ENCODE measurements around the gene SIMC1. TPM values are rescaled to one million over a fixed set of nuclear protein-coding genes. Genes with fewer than 3 reads are reported as not detected.

The SIMC1 gene
- total RNA-seq, 2 donors from 2014 or later: 23.9 to 24.4 TPM

DNA sequence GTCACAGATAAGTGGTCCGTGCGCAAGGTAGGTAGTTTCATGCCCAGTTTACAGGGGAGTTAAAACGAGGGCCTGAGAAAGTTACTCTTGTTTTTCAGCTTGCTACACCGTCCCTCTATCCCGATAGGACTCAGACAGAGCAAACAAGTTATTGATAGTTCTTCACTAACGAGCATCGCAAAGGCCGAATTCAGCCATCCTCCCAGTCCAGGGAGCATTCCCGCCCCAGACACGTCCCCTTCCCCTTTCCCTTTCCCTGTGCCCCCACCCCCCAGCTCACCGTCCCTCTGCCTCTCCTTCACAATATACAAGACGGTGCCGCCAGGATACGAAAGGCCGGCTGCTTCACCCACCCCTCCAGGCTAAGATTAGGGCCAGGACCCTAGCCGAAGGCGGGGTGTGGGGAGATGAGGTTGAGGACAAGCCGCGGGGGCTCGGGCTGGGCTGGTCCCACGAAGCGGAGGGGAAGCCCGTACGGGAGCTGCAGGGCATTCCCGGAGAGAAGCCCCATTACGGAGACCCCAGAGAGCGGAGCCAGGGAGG is 122.7 kb downstream of the SIMC1 start:
- intact Hi-C loops (cut with DNase I): no loop called here
- H3K4me1 ChIP-seq: no peaks in the 10 kb centered on the region
- H3K27me3 ChIP-seq: no peaks in the 10 kb centered on the region
- H3K36me3 ChIP-seq: no peaks in the 10 kb centered on the region
- H3K9me3 ChIP-seq: no peaks in the 10 kb centered on the region
- no peak for TF ChIP-seq CTCF (IDR thresholded peaks at IDR 0.05)
- peak overlapping the region; percentile 73 for H3K27ac ChIP-seq
- DNase-seq: peak; percentile 48
- peak overlapping the region; percentile 93 to 99 for H3K9ac ChIP-seq (ENCODE audit: low read depth in 2 of 2, low read length in 2 of 2)
- peak overlapping the region; percentile 97 for H3K4me3 ChIP-seq

DNA sequence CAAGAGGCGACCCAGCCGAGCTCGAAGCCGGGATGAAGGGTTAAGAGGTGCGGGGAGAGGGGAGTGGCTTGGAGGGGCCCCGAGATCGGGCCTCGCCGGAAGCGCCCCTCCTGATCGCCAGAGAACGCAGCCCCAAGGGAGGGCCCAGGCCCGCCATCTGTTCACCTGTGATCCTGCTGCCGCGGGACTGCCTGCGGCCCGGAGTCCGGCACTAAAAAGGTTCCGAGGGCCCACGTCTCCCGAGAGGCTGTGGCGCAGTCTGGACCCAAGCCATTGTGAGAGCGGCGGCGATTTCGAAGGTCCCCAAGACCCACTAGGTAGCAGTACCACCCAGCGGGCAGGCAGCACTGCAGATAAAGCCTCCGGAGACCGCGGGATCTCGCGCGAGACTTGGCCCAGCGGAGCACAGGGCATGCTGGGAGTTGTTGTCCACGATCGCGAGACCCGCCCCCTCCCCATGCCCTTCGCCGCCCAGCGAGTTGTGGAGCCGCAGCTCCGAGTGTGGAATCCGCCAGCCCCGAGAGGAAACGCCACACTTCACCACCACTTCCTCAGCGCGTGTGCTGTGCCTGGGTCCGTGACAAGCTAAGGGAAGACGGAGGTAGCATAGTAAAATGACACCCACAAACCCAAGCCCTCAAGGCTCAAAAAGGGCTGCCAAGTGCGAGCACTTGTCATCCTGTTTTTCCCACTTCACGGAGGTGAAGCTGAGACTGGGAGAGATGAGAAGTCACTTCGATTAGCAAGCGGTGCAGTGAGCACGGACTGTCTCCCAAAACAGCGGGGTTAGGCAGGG is 123.4 kb downstream of the SIMC1 start, which contains the start of gene KIAA1191:
Gene KIAA1191 (minus strand): TSS at position 328 of the 796 bp plus-strand sequence. CDS start 2,256 bp downstream, outside the sequence.
- intact Hi-C loops (cut with DNase I): no loop called here
- TF ChIP-seq CTCF (IDR thresholded peaks at IDR 0.05): peak; percentile 11

DNA sequence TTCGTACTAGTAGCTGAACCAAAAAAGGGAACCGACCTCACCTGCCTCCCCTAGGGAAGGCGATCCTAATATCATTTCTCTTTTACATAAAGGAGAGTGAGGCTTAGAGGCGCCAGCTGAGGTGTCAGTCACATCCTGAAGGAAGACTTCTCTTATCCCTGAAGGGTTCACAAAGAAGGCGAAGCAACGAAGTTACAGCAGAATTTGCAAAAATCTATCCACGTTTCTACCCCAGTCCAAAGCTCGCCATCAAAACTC is 123.9 kb downstream of the SIMC1 start:
- Histone ChIP-seq H3K9me3 (no peaks in the 10 kb centered on the region), H3K36me3 (no peaks in the 10 kb centered on the region), H3K27ac (no peak overlapping the region), H3K9ac (ENCODE audit: low read depth in 2 of 2, low read length in 2 of 2) (peak overlapping the region; percentile 93 to 99), H3K27me3 (no peaks in the 10 kb centered on the region), H3K4me3 (peak overlapping the region; percentile 97), H3K4me1 (no peaks in the 10 kb centered on the region)
- no peak for DNase-seq
- no peak for TF ChIP-seq CTCF (IDR thresholded peaks at IDR 0.05)
- intact Hi-C loops (cut with DNase I): no loop called here

More for the DNA sequence above, 123.4 kb downstream of the SIMC1 start, which contains the start of gene KIAA1191:
- peak; percentile 96 for DNase-seq
- peak within 1 kb of the TSS; percentile 73 for H3K27ac ChIP-seq
- no peaks in the 10 kb centered on the region for H3K36me3 ChIP-seq
- no peaks in the 10 kb centered on the region for H3K4me1 ChIP-seq
- H3K9me3 ChIP-seq: no peaks in the 10 kb centered on the region
- H3K9ac ChIP-seq (ENCODE audit: low read depth in 2 of 2, low read length in 2 of 2): peak within 1 kb of the TSS; percentile 93 to 99
- peak within 1 kb of the TSS; percentile 97 for H3K4me3 ChIP-seq
- no peaks in the 10 kb centered on the region for H3K27me3 ChIP-seq

GRCh38 chr5:176364765-176365350 is 126.6 kb downstream of the SIMC1 start:
- Histone ChIP-seq H3K27ac (peak overlapping the region; percentile 61), H3K9me3 (no peaks in the 10 kb centered on the region), H3K36me3 (no peaks in the 10 kb centered on the region), H3K4me1 (no peaks in the 10 kb centered on the region), H3K27me3 (no peaks in the 10 kb centered on the region), H3K9ac (ENCODE audit: low read depth in 2 of 2, low read length in 2 of 2) (peak overlapping the region; percentile 54 to 78), H3K4me3 (peak overlapping the region; percentile 82)
- TF ChIP-seq CTCF (IDR thresholded peaks at IDR 0.05): no peak
- intact Hi-C loops (cut with DNase I): no loop called here
- DNase-seq: no peak

- Histone ChIP-seq H3K27ac (peak within 1 kb of the TSS; percentile 61), H3K4me3 (peak within 1 kb of the TSS; percentile 82), H3K9me3 (no peaks in the 10 kb centered on the region), H3K4me1 (no peaks in the 10 kb centered on the region), H3K9ac (ENCODE audit: low read depth in 2 of 2, low read length in 2 of 2) (peak within 1 kb of the TSS; percentile 54 to 78), H3K36me3 (no peaks in the 10 kb centered on the region), H3K27me3 (no peaks in the 10 kb centered on the region)
- TF ChIP-seq CTCF (IDR thresholded peaks at IDR 0.05): no peak
- peak; percentile 39 for DNase-seq
- intact Hi-C loops (cut with DNase I): no loop called here
Observed at GRCh38 chr5:176365351-176366231, 127.4 kb downstream of the SIMC1 start, which contains the start of gene ARL10. ARL10 (plus strand) TSS chr5:176365487; CDS start chr5:176365564, 77 bp downstream.

Data from colonic mucosa (tissue), 4 donors.